HEK293 (cell line): ENCODE data around the gene KLHL14.

Experiments used
- CTCF ChIA-PET: fragments of 350-600 bp; formaldehyde crosslinking; extraction: SDS; loops from one replicate; lab custom pipeline; 2021; ENCODE audit warnings: antibody characterized with exemption; lab: Yijun Ruan, JAX
- POLR2A ChIA-PET: fragments of 300-600 bp; formaldehyde crosslinking; extraction: SDS; loops from one replicate; lab custom pipeline; 2020; ENCODE audit warnings: antibody characterized with exemption, inconsistent platforms; lab: Yijun Ruan, JAX
- H3K27ac ChIP-seq: fragments of 200-500 bp; sonication (Bioruptor generic); 2 replicates; pipeline ENCODE4 v1.5.1; 2014; ENCODE audit warnings: low read depth, low read length, control low read depth, inconsistent platforms; ENCODE audit errors: extremely low read depth
- H3K36me3 ChIP-seq, 2 experiments: fragments of 200-500 bp in 1 of 2; sonication (Bioruptor generic) in 1 of 2; 1 replicate in 1 of 2; 2 replicates in 1 of 2; pipeline ENCODE4 v1.5.1; 2014 to 2017; ENCODE audit warnings: inconsistent platforms in 2 of 2, low read length in 2 of 2; ENCODE audit not compliant: control insufficient read depth in 2 of 2, insufficient read depth in 1 of 2
- H3K4me1 ChIP-seq: fragments of 200-500 bp; sonication (Bioruptor generic); 2 replicates; pipeline ENCODE4 v1.5.1; 2014; ENCODE audit warnings: mild to moderate bottlenecking, low read length, inconsistent platforms; ENCODE audit not compliant: control insufficient read depth, insufficient read depth
- H3K4me3 ChIP-seq: 2 replicates; pipeline ENCODE4 v1.5.1; 2011; ENCODE audit warnings: low read depth, mild to moderate bottlenecking, control low read depth, low read length, moderate library complexity
- H3K9me3 ChIP-seq: fragments of 200-500 bp; sonication (Bioruptor generic); 2 replicates; pipeline ENCODE4 v1.5.1; 2014; ENCODE audit warnings: low read depth, low read length, inconsistent platforms; ENCODE audit not compliant: control insufficient read depth, insufficient read depth
- BCL11A ChIP-seq: fragments of 450-650 bp; formaldehyde crosslinking; IDR thresholded peaks from 2 replicates; pipeline ENCODE4 v1.5.1; 2016; ENCODE audit warnings: low read depth, missing biosample characterization, missing genetic modification characterization
- GLIS1 ChIP-seq: fragments of 450-650 bp; formaldehyde crosslinking; IDR thresholded peaks from 2 replicates; pipeline ENCODE4 v1.5.1; 2016; ENCODE audit warnings: missing biosample characterization, missing genetic modification characterization
- GLIS2 ChIP-seq: fragments of 450-650 bp; formaldehyde crosslinking; IDR thresholded peaks from 2 replicates; pipeline ENCODE4 v1.5.1; 2016; ENCODE audit warnings: missing biosample characterization, missing genetic modification characterization
- KLF7 ChIP-seq: fragments of 450-650 bp; formaldehyde crosslinking; IDR thresholded peaks from 2 replicates; pipeline ENCODE4 v1.5.1; 2016; ENCODE audit warnings: missing biosample characterization, missing genetic modification characterization, borderline replicate concordance
- PRDM10 ChIP-seq: fragments of 450-650 bp; formaldehyde crosslinking; IDR thresholded peaks from 2 replicates; pipeline ENCODE4 v1.5.1; 2016; ENCODE audit warnings: missing biosample characterization, missing genetic modification characterization
- REPIN1 ChIP-seq: fragments of 450-650 bp; formaldehyde crosslinking; IDR thresholded peaks from 2 replicates; pipeline ENCODE4 v1.5.1; 2017; ENCODE audit warnings: missing biosample characterization, missing genetic modification characterization, low read depth
- SALL2 ChIP-seq: fragments of 450-650 bp; formaldehyde crosslinking; IDR thresholded peaks from 2 replicates; pipeline ENCODE4 v1.5.0; 2017; ENCODE audit warnings: missing biosample characterization, mild to moderate bottlenecking, missing genetic modification characterization, borderline replicate concordance
- SP7 ChIP-seq: fragments of 450-650 bp; formaldehyde crosslinking; IDR thresholded peaks from 2 replicates; pipeline ENCODE4 v1.5.1; 2016; ENCODE audit warnings: missing biosample characterization, missing genetic modification characterization
- ZBTB48 ChIP-seq: fragments of 450-650 bp; formaldehyde crosslinking; IDR thresholded peaks from 2 replicates; pipeline ENCODE4 v1.5.1; 2016; ENCODE audit warnings: missing biosample characterization, missing genetic modification characterization
- ZFP69B ChIP-seq: fragments of 450-650 bp; formaldehyde crosslinking; IDR thresholded peaks from 2 replicates; pipeline ENCODE4 v1.5.1; 2016; ENCODE audit warnings: missing biosample characterization, missing genetic modification characterization
- ZIC2 ChIP-seq: fragments of 450-650 bp; formaldehyde crosslinking; IDR thresholded peaks from 2 replicates; pipeline ENCODE4 v1.5.1; 2016; ENCODE audit warnings: missing biosample characterization, missing genetic modification characterization
- ZNF157 ChIP-seq: fragments of 450-650 bp; formaldehyde crosslinking; IDR thresholded peaks from 2 replicates; pipeline ENCODE4 v1.5.1; 2016; ENCODE audit warnings: missing biosample characterization, missing genetic modification characterization
- ZNF280C ChIP-seq: fragments of 450-650 bp; formaldehyde crosslinking; IDR thresholded peaks from 2 replicates; pipeline ENCODE4 v1.5.1; 2016; ENCODE audit warnings: missing biosample characterization, missing genetic modification characterization
- ZNF391 ChIP-seq: fragments of 450-650 bp; formaldehyde crosslinking; IDR thresholded peaks from 2 replicates; pipeline ENCODE4 v1.5.1; 2016; ENCODE audit warnings: low read depth, missing biosample characterization, missing genetic modification characterization, borderline replicate concordance
- ZNF521 ChIP-seq: fragments of 450-650 bp; formaldehyde crosslinking; IDR thresholded peaks from 2 replicates; pipeline ENCODE4 v1.5.1; 2017; ENCODE audit warnings: missing biosample characterization, mild to moderate bottlenecking, missing genetic modification characterization
- ZNF654 ChIP-seq: fragments of 450-650 bp; formaldehyde crosslinking; IDR thresholded peaks from 2 replicates; pipeline ENCODE4 v1.5.1; 2016; ENCODE audit warnings: low read depth, missing biosample characterization, missing genetic modification characterization
- ZNF692 ChIP-seq: fragments of 450-650 bp; formaldehyde crosslinking; IDR thresholded peaks from 2 replicates; pipeline ENCODE4 v1.5.1; 2016; ENCODE audit warnings: missing biosample characterization, missing genetic modification characterization
- ZNF707 ChIP-seq: fragments of 450-650 bp; formaldehyde crosslinking; IDR thresholded peaks from 2 replicates; pipeline ENCODE4 v1.5.1; 2016; ENCODE audit warnings: missing biosample characterization, missing genetic modification characterization
- ZNF776 ChIP-seq: fragments of 450-650 bp; formaldehyde crosslinking; IDR thresholded peaks from 2 replicates; pipeline ENCODE4 v1.5.0; 2017; ENCODE audit warnings: missing biosample characterization, missing genetic modification characterization, borderline replicate concordance
- ZSCAN16 ChIP-seq: fragments of 450-650 bp; formaldehyde crosslinking; IDR thresholded peaks from 2 replicates; pipeline ENCODE4 v1.5.1; 2016; ENCODE audit warnings: missing biosample characterization, missing genetic modification characterization
- TF ChIP-seq, protein P1 (sequence below): fragments of 450-650 bp; formaldehyde crosslinking; IDR thresholded peaks from 2 replicates; pipeline ENCODE4 v1.5.1; 2017; ENCODE audit warnings: missing biosample characterization, missing genetic modification characterization
- TF ChIP-seq, protein P2 (sequence below): fragments of 450-650 bp; formaldehyde crosslinking; optimal IDR thresholded peaks from 2 replicates; pipeline ENCODE3; 2016; ENCODE audit warnings: missing biosample characterization, mild to moderate bottlenecking, missing genetic modification characterization

Gene KLHL14

DNA sequence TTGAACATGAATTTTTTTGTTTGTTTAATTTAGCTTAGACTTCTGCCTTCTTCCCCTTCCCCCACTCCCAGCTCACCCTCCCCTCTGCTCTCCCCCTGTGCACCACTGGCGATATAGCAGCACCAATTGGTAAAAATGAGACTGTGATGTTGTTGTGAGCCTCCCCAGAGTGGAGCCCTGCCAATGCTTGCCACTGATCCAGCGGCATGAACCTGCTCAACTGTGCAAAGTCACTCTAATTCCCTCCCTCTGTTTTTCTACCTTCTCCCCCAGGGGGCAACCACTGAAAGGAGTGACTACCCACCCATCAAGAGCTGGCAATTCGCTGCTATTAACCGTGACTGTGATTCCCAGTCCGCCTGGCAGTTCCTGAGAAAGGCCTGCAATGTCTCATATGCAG, 30.2 kb downstream of the KLHL14 start:
- CTCF ChIA-PET: interaction anchor here (0.5 to 0.7 kb wide), 3 partner anchors 68 to 416 kb away, joined by 3 to 4 read pairs (median 3); no protein-coding TSS in a partner anchor
- Histone ChIP-seq H3K36me3 (no peaks in the 10 kb centered on the region), H3K27ac (no peak overlapping the region)
- peak; percentile 60 for TF ChIP-seq ZIC2 (tag by site-specific recombination)
- TF ChIP-seq, protein P1, sequence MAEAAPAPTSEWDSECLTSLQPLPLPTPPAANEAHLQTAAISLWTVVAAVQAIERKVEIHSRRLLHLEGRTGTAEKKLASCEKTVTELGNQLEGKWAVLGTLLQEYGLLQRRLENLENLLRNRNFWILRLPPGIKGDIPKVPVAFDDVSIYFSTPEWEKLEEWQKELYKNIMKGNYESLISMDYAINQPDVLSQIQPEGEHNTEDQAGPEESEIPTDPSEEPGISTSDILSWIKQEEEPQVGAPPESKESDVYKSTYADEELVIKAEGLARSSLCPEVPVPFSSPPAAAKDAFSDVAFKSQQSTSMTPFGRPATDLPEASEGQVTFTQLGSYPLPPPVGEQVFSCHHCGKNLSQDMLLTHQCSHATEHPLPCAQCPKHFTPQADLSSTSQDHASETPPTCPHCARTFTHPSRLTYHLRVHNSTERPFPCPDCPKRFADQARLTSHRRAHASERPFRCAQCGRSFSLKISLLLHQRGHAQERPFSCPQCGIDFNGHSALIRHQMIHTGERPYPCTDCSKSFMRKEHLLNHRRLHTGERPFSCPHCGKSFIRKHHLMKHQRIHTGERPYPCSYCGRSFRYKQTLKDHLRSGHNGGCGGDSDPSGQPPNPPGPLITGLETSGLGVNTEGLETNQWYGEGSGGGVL (tag by site-specific recombination): peak; percentile 47
- no peak for TF ChIP-seq ZNF521 (tag by site-specific recombination)
- TF ChIP-seq ZNF776 (tag by site-specific recombination): no peak
- TF ChIP-seq GLIS1 (tag by site-specific recombination): peak; percentile 63
- TF ChIP-seq, all 188 proteins: peak for 3
- Histone ChIP-seq H3K4me3 (no peak overlapping the region), H3K9me3 (no peaks in the 10 kb centered on the region), H3K4me1 (no peaks in the 10 kb centered on the region)
- POLR2A ChIA-PET: no interaction called here

DNA sequence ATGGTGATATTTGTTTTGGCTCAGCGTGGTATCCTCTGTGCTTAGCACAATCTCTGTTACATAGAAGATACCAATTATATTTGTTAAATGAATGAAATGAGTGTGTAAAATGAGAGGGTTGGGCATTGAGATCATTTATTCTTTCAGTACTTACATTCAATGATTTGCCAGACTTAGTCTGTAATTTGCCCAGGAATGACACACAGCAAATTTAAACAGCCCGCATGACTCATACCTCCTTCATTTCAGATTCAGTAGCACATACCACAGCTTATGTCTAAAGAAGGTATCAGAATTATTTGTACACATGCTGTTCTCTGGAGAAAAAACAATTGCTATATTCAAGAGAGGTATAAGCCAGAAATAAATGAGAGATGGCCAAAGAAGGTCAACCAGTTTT, 37.0 kb downstream of the KLHL14 start:
- Histone ChIP-seq H3K36me3 (no peaks in the 10 kb centered on the region), H3K4me3 (no peak overlapping the region), H3K4me1 (no peaks in the 10 kb centered on the region), H3K9me3 (no peaks in the 10 kb centered on the region), H3K27ac (no peak overlapping the region)
- TF ChIP-seq SP7: peak; percentile 91
- no peak for TF ChIP-seq KLF7
- ChIA-PET CTCF (interaction anchor here (0.7 to 0.8 kb wide), 2 partner anchors 38 to 98 kb away, joined by 3 read pairs; no protein-coding TSS in a partner anchor), POLR2A (no interaction called here)

DNA sequence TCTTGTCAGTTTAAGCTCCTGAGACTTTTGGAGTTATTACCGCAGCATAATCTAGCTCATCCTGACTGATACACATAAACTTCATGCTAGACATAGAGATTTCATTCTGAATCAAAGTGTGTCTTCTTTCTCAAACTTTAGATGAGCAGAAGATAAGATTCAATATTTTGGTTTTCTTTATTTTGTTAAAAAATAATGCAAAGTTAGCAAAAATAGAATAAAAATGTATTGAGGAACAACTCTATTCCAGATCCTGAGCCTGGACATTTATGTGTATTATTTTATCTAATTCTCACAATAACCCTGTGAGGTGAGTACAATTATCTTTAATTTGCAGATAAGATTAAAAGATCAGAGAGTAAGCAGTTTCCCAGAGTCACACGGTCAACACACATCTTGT, 38.4 kb downstream of the KLHL14 start:
- Histone ChIP-seq H3K4me3 (no peak overlapping the region), H3K27ac (no peak overlapping the region), H3K36me3 (no peaks in the 10 kb centered on the region), H3K9me3 (no peaks in the 10 kb centered on the region), H3K4me1 (no peaks in the 10 kb centered on the region)
- CTCF ChIA-PET: no interaction called here
- POLR2A ChIA-PET: no interaction called here
- TF ChIP-seq SALL2: no peak
- no peak for TF ChIP-seq ZNF157 (tag by site-specific recombination)
- no peak for TF ChIP-seq ZNF654 (tag by site-specific recombination)
- no peak for TF ChIP-seq ZBTB48 (tag by site-specific recombination)
- TF ChIP-seq ZNF391 (tag by site-specific recombination): no peak
- no peak for TF ChIP-seq GLIS2 (tag by site-specific recombination)
- no peak for TF ChIP-seq REPIN1 (tag by site-specific recombination)
- TF ChIP-seq ZIC2 (tag by site-specific recombination): no peak
- no peak for TF ChIP-seq PRDM10
- TF ChIP-seq ZNF707 (tag by site-specific recombination): no peak
- no peak for TF ChIP-seq ZSCAN16 (tag by site-specific recombination)
- no peak for TF ChIP-seq ZNF280C (tag by site-specific recombination)
- no peak for TF ChIP-seq ZNF692
- TF ChIP-seq, protein P2, sequence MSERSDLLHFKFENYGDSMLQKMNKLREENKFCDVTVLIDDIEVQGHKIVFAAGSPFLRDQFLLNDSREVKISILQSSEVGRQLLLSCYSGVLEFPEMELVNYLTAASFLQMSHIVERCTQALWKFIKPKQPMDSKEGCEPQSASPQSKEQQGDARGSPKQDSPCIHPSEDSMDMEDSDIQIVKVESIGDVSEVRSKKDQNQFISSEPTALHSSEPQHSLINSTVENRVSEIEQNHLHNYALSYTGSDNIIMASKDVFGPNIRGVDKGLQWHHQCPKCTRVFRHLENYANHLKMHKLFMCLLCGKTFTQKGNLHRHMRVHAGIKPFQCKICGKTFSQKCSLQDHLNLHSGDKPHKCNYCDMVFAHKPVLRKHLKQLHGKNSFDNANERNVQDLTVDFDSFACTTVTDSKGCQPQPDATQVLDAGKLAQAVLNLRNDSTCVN (tag by site-specific recombination): no peak
- TF ChIP-seq BCL11A (tag by site-specific recombination): no peak
- no peak for TF ChIP-seq ZFP69B (tag by site-specific recombination)
